ENCODE results near the gene GSTT4.

GRCh38 chr22:24005201-24005600 is at the start of gene GSTT4:
- TF ChIP-seq, protein P1, sequence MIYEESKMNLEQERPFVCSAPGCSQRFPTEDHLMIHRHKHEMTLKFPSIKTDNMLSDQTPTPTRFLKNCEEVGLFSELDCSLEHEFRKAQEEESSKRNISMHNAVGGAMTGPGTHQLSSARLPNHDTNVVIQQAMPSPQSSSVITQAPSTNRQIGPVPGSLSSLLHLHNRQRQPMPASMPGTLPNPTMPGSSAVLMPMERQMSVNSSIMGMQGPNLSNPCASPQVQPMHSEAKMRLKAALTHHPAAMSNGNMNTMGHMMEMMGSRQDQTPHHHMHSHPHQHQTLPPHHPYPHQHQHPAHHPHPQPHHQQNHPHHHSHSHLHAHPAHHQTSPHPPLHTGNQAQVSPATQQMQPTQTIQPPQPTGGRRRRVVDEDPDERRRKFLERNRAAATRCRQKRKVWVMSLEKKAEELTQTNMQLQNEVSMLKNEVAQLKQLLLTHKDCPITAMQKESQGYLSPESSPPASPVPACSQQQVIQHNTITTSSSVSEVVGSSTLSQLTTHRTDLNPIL (CRISPR knock-in tag; IDR thresholded peaks at IDR 0.05; ENCODE audit: low read depth), result no peak
- no peak for TF ChIP-seq ESRRG (CRISPR knock-in tag; IDR thresholded peaks at IDR 0.05)
- TF ChIP-seq, protein P2, sequence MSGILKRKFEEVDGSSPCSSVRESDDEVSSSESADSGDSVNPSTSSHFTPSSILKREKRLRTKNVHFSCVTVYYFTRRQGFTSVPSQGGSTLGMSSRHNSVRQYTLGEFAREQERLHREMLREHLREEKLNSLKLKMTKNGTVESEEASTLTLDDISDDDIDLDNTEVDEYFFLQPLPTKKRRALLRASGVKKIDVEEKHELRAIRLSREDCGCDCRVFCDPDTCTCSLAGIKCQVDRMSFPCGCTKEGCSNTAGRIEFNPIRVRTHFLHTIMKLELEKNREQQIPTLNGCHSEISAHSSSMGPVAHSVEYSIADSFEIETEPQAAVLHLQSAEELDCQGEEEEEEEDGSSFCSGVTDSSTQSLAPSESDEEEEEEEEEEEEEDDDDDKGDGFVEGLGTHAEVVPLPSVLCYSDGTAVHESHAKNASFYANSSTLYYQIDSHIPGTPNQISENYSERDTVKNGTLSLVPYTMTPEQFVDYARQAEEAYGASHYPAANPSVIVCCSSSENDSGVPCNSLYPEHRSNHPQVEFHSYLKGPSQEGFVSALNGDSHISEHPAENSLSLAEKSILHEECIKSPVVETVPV (CRISPR knock-in tag; IDR thresholded peaks at IDR 0.05), result no peak
- no peak for TF ChIP-seq GLIS3 (CRISPR knock-in tag; IDR thresholded peaks at IDR 0.05)
- no peak for TF ChIP-seq PATZ1 (CRISPR knock-in tag; IDR thresholded peaks at IDR 0.05; ENCODE audit: borderline replicate concordance)
- no peak for TF ChIP-seq TOX (CRISPR knock-in tag; IDR thresholded peaks at IDR 0.05; ENCODE audit: borderline replicate concordance)
- TF ChIP-seq RARB (CRISPR knock-in tag; IDR thresholded peaks at IDR 0.05), result no peak
- TF ChIP-seq ZNF70 (CRISPR knock-in tag; IDR thresholded peaks at IDR 0.05), result no peak
- no peak for TF ChIP-seq OSR1 (CRISPR knock-in tag; IDR thresholded peaks at IDR 0.05)
- no peak for TF ChIP-seq PPARA (CRISPR knock-in tag; IDR thresholded peaks at IDR 0.05; ENCODE audit: borderline replicate concordance)
- TF ChIP-seq ZFP3 (CRISPR knock-in tag; IDR thresholded peaks at IDR 0.05), result no peak
- TF ChIP-seq ZFP30 (CRISPR knock-in tag; IDR thresholded peaks at IDR 0.05), result no peak
- TF ChIP-seq TCF4 (CRISPR knock-in tag; IDR thresholded peaks at IDR 0.05; ENCODE audit: borderline replicate concordance), result no peak
